Activated CD4-positive, alpha-beta T cell treated with anti-CD3 and anti-CD28 coated beads, Interleukin-2, amount 50 U/mL, for 24 hours (primary cell): ENCODE data around the gene SLC46A1.
"Not testable (repeated sequence)": the region's sequence is repeated elsewhere in the genome, so short reads cannot be mapped to it uniquely, and the experiment has no call there.

ENCODE experiments used
- DNase-seq, 2 donors: peaks; one replicate each; pipeline ENCODE4 v3.0.0-alpha.2; 2020; ENCODE audit warnings: low read depth in 1 of 2, low spot score in 1 of 2

Gene SLC46A1

GRCh38 chr17:28405632-28406472 lies at the start of gene SLC46A1:
Gene SLC46A1, minus strand, starts transcription at chr17:28406212. Its CDS starts 98 bp downstream, at chr17:28406114.
- DNase-seq: peak in 1 of 2 donors; percentile 43

DNA sequence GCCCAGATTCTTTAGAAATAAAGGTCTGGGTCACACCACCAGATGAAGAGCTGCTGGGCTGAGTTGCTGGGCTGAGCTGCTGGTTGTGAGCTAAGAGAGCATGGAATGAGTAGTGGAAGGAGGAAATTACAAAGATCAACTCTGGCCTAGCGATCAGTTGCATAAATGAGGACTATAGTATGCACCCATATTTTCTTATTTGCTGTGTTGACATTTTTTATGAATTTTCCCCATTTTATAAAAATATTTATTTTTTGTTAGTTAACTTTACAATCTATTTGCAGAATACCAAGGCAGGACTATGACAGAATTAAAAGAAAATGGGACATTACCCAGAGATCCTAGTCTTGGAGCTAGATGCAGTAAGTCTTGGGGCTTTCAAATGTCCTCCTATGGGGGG lies 43.8 kb upstream of the SLC46A1 start:
- no peak for DNase-seq

GRCh38 chr17:28447396-28447760 lies 41.4 kb upstream of the SLC46A1 start:
- no peak for DNase-seq

DNA sequence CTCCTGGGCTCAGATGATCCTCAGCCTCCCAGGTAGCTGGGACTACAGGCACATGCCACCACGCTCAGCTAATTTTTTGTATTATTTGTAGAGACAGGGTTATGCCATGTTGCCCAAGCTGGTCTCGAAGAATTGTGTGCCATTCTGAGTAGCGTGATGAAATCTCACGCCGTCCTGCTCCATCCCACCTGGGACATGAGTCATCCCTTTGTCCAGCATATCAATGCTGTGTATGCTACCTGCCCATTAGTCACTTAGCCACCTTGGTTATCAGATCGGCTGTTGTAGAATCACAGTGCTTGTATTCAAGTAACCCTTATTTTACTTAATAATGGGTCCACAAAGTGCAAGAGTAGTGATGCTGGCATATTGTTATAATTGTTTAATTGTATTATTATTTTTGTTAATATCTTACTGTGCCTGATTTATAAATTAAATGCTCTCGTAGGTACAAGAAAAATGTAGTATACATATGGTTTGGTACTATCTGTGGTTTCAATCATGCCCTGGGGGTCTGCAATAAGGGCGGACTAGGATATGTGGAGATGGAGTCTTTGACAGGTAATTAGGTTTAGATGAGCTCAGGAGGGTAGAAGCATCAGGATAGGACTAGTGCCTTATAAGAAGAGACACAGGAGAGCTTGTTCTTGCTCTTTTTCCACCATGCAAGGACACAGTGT lies 40.8 kb upstream of the SLC46A1 start:
- no peak for DNase-seq

DNA sequence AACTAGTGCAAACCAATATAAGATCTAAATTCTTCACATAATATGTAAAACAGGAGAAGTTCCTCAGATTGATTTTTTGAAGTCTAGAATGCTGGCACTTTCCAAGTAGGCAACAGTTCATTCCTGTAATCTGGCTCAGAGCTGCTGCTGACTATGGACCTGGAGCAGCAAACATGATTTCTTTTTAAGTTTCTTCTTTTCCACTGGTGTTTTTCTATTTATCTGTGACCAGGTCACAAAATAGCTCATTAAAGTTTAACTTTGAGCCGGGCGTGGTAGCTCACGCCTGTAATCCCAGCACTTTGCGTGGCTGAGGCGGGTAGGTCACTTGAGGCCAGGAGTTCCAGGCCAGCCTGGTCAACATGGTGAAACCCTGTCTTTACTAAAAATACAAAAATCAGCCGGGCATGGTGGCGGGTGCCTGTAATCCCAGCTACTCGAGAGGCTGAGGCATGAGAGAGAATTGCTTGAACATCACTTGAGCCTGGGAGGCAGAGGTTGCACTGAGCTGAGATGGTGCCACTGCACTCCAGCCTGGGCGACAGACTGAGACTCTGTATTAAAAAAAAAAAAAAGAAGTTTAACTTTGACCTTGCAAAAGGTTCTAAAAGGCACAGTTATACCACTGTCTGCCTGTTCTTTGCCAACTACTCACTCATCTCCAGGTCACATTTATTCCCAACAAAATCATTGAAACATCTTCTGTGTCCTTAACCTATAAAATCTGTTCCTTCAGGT lies 38.1 kb upstream of the SLC46A1 start:
- DNase-seq: no peak

- DNase-seq: not testable (repeated sequence)
Measured at GRCh38 chr17:28434326-28434725, 28.3 kb upstream of the SLC46A1 start.

GRCh38 chr17:28433721-28434120 lies 27.7 kb upstream of the SLC46A1 start:
- DNase-seq: no peak

DNA sequence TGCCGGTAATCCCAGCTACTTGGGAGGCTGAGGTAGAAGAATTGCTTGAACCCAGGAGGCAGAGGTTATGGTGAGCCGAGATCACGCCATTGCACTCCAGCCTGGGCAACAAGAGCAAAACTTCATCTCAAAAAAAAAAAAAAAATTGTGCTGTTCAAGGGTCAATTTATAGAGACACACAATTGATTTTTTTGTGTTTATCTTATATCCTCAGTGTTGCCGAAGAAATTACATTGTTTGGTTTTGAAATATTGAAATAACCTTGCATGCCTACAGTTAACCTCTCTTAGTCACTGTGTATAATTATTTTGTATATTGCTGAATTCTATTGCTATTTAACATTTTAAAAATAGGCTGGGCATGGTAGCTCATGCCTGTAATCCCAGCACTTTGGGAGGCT lies 22.0 kb upstream of the SLC46A1 start:
- DNase-seq: not testable (repeated sequence)

GRCh38 chr17:28427371-28427770 lies 21.4 kb upstream of the SLC46A1 start:
- no peak for DNase-seq

DNA sequence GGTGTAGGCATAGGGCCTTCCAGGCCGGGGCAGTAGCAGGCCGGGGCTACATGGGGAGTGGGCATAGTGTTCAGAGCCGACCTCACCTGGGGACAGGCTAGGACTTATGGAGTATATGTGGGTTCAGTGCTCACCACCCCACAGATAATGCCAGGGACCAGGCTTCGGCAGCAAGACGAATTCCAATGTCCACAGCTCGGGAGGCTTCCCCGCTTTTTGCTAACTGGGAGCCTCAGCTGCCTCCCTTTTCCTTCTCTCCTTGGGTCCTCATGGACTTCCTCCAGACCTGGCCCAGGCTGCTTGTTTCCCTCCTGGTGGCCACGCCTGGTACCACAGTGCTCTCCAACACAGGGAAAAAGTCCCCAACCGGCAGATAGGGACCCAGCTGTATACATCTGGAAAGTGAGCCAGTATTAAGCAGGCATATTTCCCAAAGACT lies 20.1 kb upstream of the SLC46A1 start:
- no peak for DNase-seq

DNA sequence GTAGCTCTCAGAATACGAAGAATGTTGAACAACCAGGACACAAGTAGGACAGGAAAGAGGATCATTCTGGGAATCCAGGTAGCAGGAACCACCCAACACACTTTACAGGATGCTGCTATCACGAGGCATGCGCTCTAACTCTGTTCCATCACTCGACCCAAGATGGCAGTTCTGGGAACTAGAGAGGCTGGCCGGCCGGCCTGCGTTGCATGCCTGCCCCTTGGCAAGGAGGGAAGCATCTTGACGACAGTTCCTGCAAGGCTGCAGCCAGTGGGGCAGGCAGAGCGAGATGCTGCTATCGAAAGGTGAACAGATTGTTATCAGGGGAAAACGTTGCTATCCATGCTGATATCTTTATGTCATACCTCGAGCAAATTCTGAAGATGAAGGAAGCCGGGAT lies 19.2 kb upstream of the SLC46A1 start:
- no peak for DNase-seq

GRCh38 chr17:28421787-28422305 lies 15.8 kb upstream of the SLC46A1 start:
- DNase-seq: no peak

- peak; percentile 19 to 49 for DNase-seq
Measured at GRCh38 chr17:28416703-28417311, 10.8 kb upstream of the SLC46A1 start.

DNA sequence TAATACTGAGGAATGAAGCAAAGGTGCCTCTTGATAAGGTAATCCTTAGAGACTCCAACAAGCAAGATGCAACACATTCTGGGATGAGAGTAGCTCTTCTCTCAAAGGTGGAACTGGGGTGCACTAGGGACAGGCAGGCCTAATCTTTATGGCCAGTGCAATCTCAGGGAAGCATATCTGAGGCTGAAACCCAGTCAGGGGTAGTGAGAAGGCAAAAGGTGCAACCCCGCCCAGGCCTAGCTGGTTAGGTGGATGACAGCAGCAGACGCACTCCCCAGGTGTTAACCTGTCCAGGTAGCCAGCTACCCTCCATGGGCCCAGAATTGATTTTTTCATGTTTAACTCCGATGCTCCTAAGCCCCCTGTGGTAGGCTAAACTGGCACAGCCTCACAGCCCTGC lies 9.9 kb upstream of the SLC46A1 start:
- DNase-seq: no peak

DNA sequence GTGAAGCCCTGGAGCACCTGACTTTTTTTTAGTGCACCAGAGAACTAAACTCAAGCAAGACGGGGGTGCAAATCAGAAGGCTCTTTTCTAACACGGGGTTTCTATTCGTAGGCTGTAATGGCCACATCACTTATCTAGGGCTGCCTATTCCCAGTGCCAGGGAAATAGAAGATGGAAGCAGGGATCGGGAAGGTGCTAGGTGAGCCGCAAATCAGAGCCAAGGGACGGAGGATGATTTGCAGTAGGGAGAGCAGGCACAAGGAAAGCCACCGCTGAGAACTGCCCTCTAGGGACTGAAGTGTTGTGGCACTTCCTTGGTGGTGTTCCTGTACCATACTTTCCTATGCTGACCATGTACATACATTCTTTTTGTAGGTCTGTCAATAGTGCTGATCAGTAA lies 7.8 kb upstream of the SLC46A1 start:
- no peak for DNase-seq

GRCh38 chr17:28412099-28412498 lies 6.1 kb upstream of the SLC46A1 start:
- no peak for DNase-seq

GRCh38 chr17:28407974-28408306 lies 1.9 kb upstream of the SLC46A1 start:
- DNase-seq: no peak

GRCh38 chr17:28407130-28407973 lies 1.3 kb upstream of the SLC46A1 start:
- DNase-seq: no peak

DNA sequence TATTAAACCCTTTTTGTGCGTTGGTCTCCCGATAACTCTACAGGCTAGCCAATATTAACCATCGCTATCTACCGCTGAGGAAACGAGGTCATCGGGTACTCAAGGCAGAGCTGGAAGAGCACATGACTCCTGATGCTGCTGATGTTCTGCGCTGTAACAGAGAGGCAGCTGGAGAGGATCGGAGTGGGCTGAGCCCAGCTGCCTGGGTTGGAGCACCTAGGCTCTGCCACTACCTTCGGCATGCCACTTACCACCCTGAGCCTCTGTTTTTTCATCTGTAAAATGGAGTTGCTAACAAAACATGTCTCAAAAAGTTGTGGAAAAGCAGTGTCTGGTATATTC lies 432 bp upstream of the SLC46A1 start:
- DNase-seq: no peak

- no peak for DNase-seq
Measured at GRCh38 chr17:28404812-28405570, 1.0 kb downstream of the SLC46A1 start.
